B cell (primary cell): ENCODE measurements around the gene CHCHD3. TPM values are rescaled to one million over a fixed set of nuclear protein-coding genes. Genes with fewer than 3 reads are reported as not detected.

ENCODE experiments used
- ATAC-seq: fragments of 200-7000 bp; cut with Tn5 transposase; one replicate; pipeline ENCODE4 v1.10.0; 2021; ENCODE audit warnings: low read depth, mild to moderate bottlenecking, moderate number of reproducible peaks, moderate library complexity
- CTCF ChIA-PET: fragments of 350-600 bp; sonication (Branson Sonifier 250); formaldehyde crosslinking; loops from one replicate; lab custom pipeline; 2021; ENCODE audit warnings: antibody characterized with exemption, inconsistent platforms; lab: Charles Lee
- POLR2A ChIA-PET: fragments of 350-600 bp; sonication (Branson Sonifier 250); formaldehyde crosslinking; loops from one replicate; lab custom pipeline; 2021; ENCODE audit warnings: antibody characterized with exemption; lab: Charles Lee
- DNase-seq: peaks from one replicate; pipeline ENCODE4 v3.0.0; 2013
- H2AFZ ChIP-seq: 2 replicates; pipeline ENCODE4 v1.6.1; 2012; ENCODE audit warnings: mild to moderate bottlenecking, low read depth, low read length; ENCODE audit not compliant: insufficient read depth, poor library complexity, severe bottlenecking
- H3K27ac ChIP-seq, 2 donors: 1 replicate in 1 of 2; 2 replicates in 1 of 2; pipeline ENCODE4 v1.5.1; 2012 to 2013; ENCODE audit warnings: low read length in 2 of 2, mild to moderate bottlenecking in 2 of 2, moderate library complexity in 1 of 2
- H3K27me3 ChIP-seq, 4 experiments: fragments of 200-600 bp in 1 of 4; sonication (generic) in 1 of 4; replicated peaks in 1 of 4; 1 replicate in 2 of 4; 2 replicates in 2 of 4; pipeline versions ENCODE4 v1.6.1 to v1.7.0; 2013 to 2016; ENCODE audit warnings: low read length in 3 of 4, mild to moderate bottlenecking in 2 of 4, mixed read lengths in 1 of 4, moderate library complexity in 1 of 4; ENCODE audit not compliant: insufficient read depth in 4 of 4, control insufficient read depth in 3 of 4; ENCODE audit errors: control extremely low read depth in 1 of 4
- H3K36me3 ChIP-seq, 2 experiments: replicated peaks in 1 of 2; 1 replicate in 1 of 2; 2 replicates in 1 of 2; pipeline versions ENCODE4 v1.6.1 to v1.7.1; 2013; ENCODE audit warnings: low read length in 1 of 2; ENCODE audit not compliant: insufficient read depth in 2 of 2, control insufficient read depth in 1 of 2; ENCODE audit errors: control extremely low read depth in 1 of 2, extremely low read depth in 1 of 2
- H3K4me1 ChIP-seq, 2 donors: fragments of 200-600 bp in 1 of 2; sonication (generic) in 1 of 2; 1 replicate in 1 of 2; 2 replicates in 1 of 2; pipeline versions ENCODE4 v1.5.1 to v1.6.1; 2013 to 2017; ENCODE audit warnings: low read length in 2 of 2; ENCODE audit not compliant: control insufficient read depth in 2 of 2, insufficient read depth in 2 of 2
- H3K4me2 ChIP-seq: replicated peaks from 2 replicates; pipeline ENCODE3; 2012; ENCODE audit warnings: mild to moderate bottlenecking, low read depth, low read length; ENCODE audit not compliant: poor library complexity, severe bottlenecking
- H3K4me3 ChIP-seq, 5 experiments: fragments of 200-600 bp in 1 of 5; sonication (generic) in 1 of 5; 1 replicate in 3 of 5; 2 replicates in 2 of 5; pipeline versions ENCODE4 v1.5.1 to v1.7.0; 2011 to 2016; ENCODE audit warnings: low read length in 4 of 5, mild to moderate bottlenecking in 4 of 5, low read depth in 2 of 5, control low read depth in 1 of 5, moderate library complexity in 1 of 5; ENCODE audit not compliant: insufficient read depth in 1 of 5; ENCODE audit errors: control extremely low read depth in 1 of 5, extremely low read depth in 1 of 5
- H3K79me2 ChIP-seq: fragments of 200-600 bp; sonication (generic); one replicate; pipeline ENCODE4 v1.6.0; 2016; ENCODE audit warnings: low read length; ENCODE audit not compliant: control insufficient read depth, insufficient read depth
- H3K9ac ChIP-seq: fragments of 200-600 bp; sonication (generic); 2 replicates; pipeline ENCODE4 v1.6.1; 2017; ENCODE audit warnings: mild to moderate bottlenecking, low read length, moderate library complexity
- H3K9me3 ChIP-seq, 3 donors: one replicate each; pipeline versions ENCODE4 v1.6.1 to v1.7.1; 2013; ENCODE audit warnings: low read length in 2 of 3; ENCODE audit not compliant: control insufficient read depth in 2 of 3, insufficient read depth in 1 of 3; ENCODE audit errors: control extremely low read depth in 1 of 3
- H4K20me1 ChIP-seq: 2 replicates; pipeline ENCODE4 v1.6.0; 2012; ENCODE audit warnings: mild to moderate bottlenecking, low read length; ENCODE audit not compliant: insufficient read depth, control insufficient read depth, poor library complexity, severe bottlenecking
- H3K27ac Mint-ChIP-seq: one replicate; pipeline ENCODE4 v1.8.0; 2021; ENCODE audit warnings: mixed read lengths
- H3K27me3 Mint-ChIP-seq: one replicate; pipeline ENCODE4 v1.8.0; 2021; ENCODE audit warnings: mixed read lengths
- H3K4me1 Mint-ChIP-seq: one replicate; pipeline ENCODE4 v1.8.0; 2021; ENCODE audit warnings: mixed read lengths
- H3K4me3 Mint-ChIP-seq: one replicate; pipeline ENCODE4 v1.8.0; 2021; ENCODE audit warnings: mixed read lengths
- H3K9me3 Mint-ChIP-seq: one replicate; pipeline ENCODE4 v1.8.0; 2022; ENCODE audit warnings: mixed read lengths; ENCODE audit not compliant: insufficient read depth
- CTCF ChIP-seq: fragments of 200-600 bp; IDR thresholded peaks from one replicate; pipeline ENCODE4 v1.8.0; 2022; ENCODE audit warnings: antibody characterized with exemption, mild to moderate bottlenecking
- EZH2 ChIP-seq: IDR thresholded peaks from 2 replicates; pipeline ENCODE4 v1.6.1; 2012; ENCODE audit warnings: borderline replicate concordance, low read depth, mild to moderate bottlenecking, moderate library complexity, low read length; ENCODE audit not compliant: insufficient read depth, poor library complexity, severe bottlenecking
- WGBS: methylation state at CpG from one replicate; pipeline ENCODE4 v1.1.5; 2013; ENCODE audit warnings: missing lambda C conversion rate; ENCODE audit not compliant: insufficient coverage; 5-methylcytosine and 5-hydroxymethylcytosine counted together
- intact Hi-C: fragments of 100-400 bp; cut with micrococcal nuclease; formaldehyde crosslinking; loops from one replicate; pipeline ENCODE4 v1.10.0; 2022
- polyA plus RNA-seq: library from polyadenylated mRNA; depleted of rRNA; stranded (reverse); fragments of >200 nt; gene quantifications from 2 replicates; pipeline ENCODE4 v1.2.3, GENCODE V29; 2012
- total RNA-seq, 2 donors: library from RNA; stranded (reverse); fragments of 120-200 nt in 1 of 2; gene quantifications; 1 replicate in 1 of 2; 2 replicates in 1 of 2; pipeline versions ENCODE4 v1.2.3 to v1.2.4, GENCODE V29; 2013 to 2022

The CHCHD3 gene
- total and polyA plus RNA-seq, 2 donors (not counting 1 experiment from before 2014, with no cell fraction given): 20.1 to 38.4 TPM

- H3K79me2 ChIP-seq: no peaks in the 10 kb centered on the region
- no peak overlapping the region for H3K4me3 ChIP-seq
- 88% methylated on average over 11 of the region's 11 CpGs for WGBS
- Mint-ChIP-seq H3K27ac (no peak overlapping the region), H3K4me1 (peaks cover 3% of the 10 kb centered on the region), H3K27me3 (peaks cover 2% of the 10 kb centered on the region), H3K4me3 (no peak overlapping the region), H3K9me3 (peaks cover 3% of the 10 kb centered on the region)
- H3K4me2 ChIP-seq: no peak overlapping the region
- intact Hi-C loops: no loop called here
- ChIA-PET CTCF (no interaction called here), POLR2A (no interaction called here)
- no peak overlapping the region for H2AFZ ChIP-seq
- no peaks in the 10 kb centered on the region for H4K20me1 ChIP-seq
- no peaks in the 10 kb centered on the region for H3K4me1 ChIP-seq
- ATAC-seq (no peak), DNase-seq (no peak)
- H3K9ac ChIP-seq: no peak overlapping the region
- no peaks in the 10 kb centered on the region for H3K36me3 ChIP-seq
- TF ChIP-seq CTCF (no peak), EZH2 (no peak)
- no peaks in the 10 kb centered on the region for H3K27me3 ChIP-seq
- H3K27ac ChIP-seq: no peak overlapping the region
- H3K9me3 ChIP-seq: peaks cover 0 to 13% (median 0%) of the 10 kb centered on the region in 3 donors
Measured at GRCh38 chr7:132765861-132766260, 316.0 kb downstream of the CHCHD3 start.

- Histone ChIP-seq H3K4me2 (no peak overlapping the region), H3K9me3 (peaks cover 0 to 9% (median 0%) of the 10 kb centered on the region in 3 donors), H3K36me3 (no peaks in the 10 kb centered on the region), H3K9ac (no peak overlapping the region), H2AFZ (no peak overlapping the region), H3K27me3 (no peaks in the 10 kb centered on the region), H3K4me1 (no peaks in the 10 kb centered on the region), H3K4me3 (no peak overlapping the region), H4K20me1 (no peaks in the 10 kb centered on the region), H3K27ac (no peak overlapping the region), H3K79me2 (no peaks in the 10 kb centered on the region)
- H3K9me3 Mint-ChIP-seq: no peaks in the 10 kb centered on the region
- no peak overlapping the region for H3K4me3 Mint-ChIP-seq
- H3K27ac Mint-ChIP-seq: no peak overlapping the region
- DNase-seq: no peak
- peaks cover 2% of the 10 kb centered on the region for H3K27me3 Mint-ChIP-seq
- TF ChIP-seq CTCF (no peak), EZH2 (no peak)
- H3K4me1 Mint-ChIP-seq: no peaks in the 10 kb centered on the region
- intact Hi-C loops: no loop called here
- 70% methylated on average over 3 of the region's 5 CpGs for WGBS
- CTCF ChIA-PET: no interaction called here
- POLR2A ChIA-PET: no interaction called here
- ATAC-seq: no peak
Measured at GRCh38 chr7:132764762-132765161, 317.1 kb downstream of the CHCHD3 start.
